Mesenchymal stem cell (in vitro differentiated cells and primary cell): ENCODE results near the gene MAP3K9.

ENCODE experiments used
- DNase-seq: peaks from one replicate; pipeline ENCODE4 v3.0.0-alpha.2; 2013
- H2AFZ ChIP-seq: one replicate; pipeline ENCODE4 v1.6.1; 2013; ENCODE audit warnings: low read depth, mild to moderate bottlenecking, control low read depth, inconsistent platforms, low read length, moderate library complexity
- H2AK5ac ChIP-seq: 2 replicates; pipeline ENCODE4 v1.6.1; 2013; ENCODE audit warnings: low read length, moderate library complexity, mild to moderate bottlenecking, inconsistent platforms; ENCODE audit not compliant: severe bottlenecking
- H2BK120ac ChIP-seq: one replicate; pipeline ENCODE4 v1.6.1; 2013; ENCODE audit warnings: low read depth, mild to moderate bottlenecking, inconsistent platforms, low read length, moderate library complexity
- H2BK12ac ChIP-seq, 2 experiments: one replicate each; pipeline ENCODE4 v1.6.1; 2013; ENCODE audit warnings: inconsistent platforms in 2 of 2, low read length in 2 of 2, mild to moderate bottlenecking in 2 of 2, moderate library complexity in 2 of 2, control low read depth in 1 of 2
- H2BK15ac ChIP-seq: one replicate; pipeline ENCODE4 v1.6.1; 2013; ENCODE audit warnings: mild to moderate bottlenecking, low read depth, inconsistent platforms; ENCODE audit not compliant: poor library complexity, severe bottlenecking
- H2BK5ac ChIP-seq: 2 replicates; pipeline ENCODE4 v1.6.1; 2013; ENCODE audit warnings: low read depth, mild to moderate bottlenecking, low read length, control low read depth, inconsistent platforms; ENCODE audit not compliant: poor library complexity, severe bottlenecking
- H3K14ac ChIP-seq, 2 experiments: one replicate each; pipeline ENCODE4 v1.6.1; 2013; ENCODE audit warnings: inconsistent platforms in 2 of 2, low read length in 2 of 2, control low read depth in 1 of 2, mild to moderate bottlenecking in 1 of 2, moderate library complexity in 1 of 2
- H3K18ac ChIP-seq, 2 experiments: one replicate each; pipeline ENCODE4 v1.6.1; 2013; ENCODE audit warnings: inconsistent platforms in 2 of 2, low read length in 2 of 2, control low read depth in 1 of 2, low read depth in 1 of 2, mild to moderate bottlenecking in 1 of 2
- H3K23ac ChIP-seq, 2 experiments: one replicate each; pipeline ENCODE4 v1.6.1; 2013; ENCODE audit warnings: inconsistent platforms in 2 of 2, low read length in 2 of 2, mild to moderate bottlenecking in 2 of 2, moderate library complexity in 2 of 2, control low read depth in 1 of 2
- H3K27ac ChIP-seq: 2 replicates; pipeline ENCODE4 v1.5.1; 2013; ENCODE audit warnings: mild to moderate bottlenecking, moderate library complexity, low read length, control low read depth, inconsistent platforms; ENCODE audit not compliant: poor library complexity, severe bottlenecking
- H3K27me3 ChIP-seq, 2 experiments: 2 replicates each; pipeline versions ENCODE4 v1.6.1 to v1.7.0; 2013; ENCODE audit warnings: low read length in 2 of 2, mild to moderate bottlenecking in 2 of 2, moderate library complexity in 2 of 2, control low read depth in 1 of 2, inconsistent platforms in 1 of 2; ENCODE audit not compliant: control insufficient read depth in 1 of 2, insufficient read depth in 1 of 2
- H3K36me3 ChIP-seq, 2 experiments: 2 replicates each; pipeline versions ENCODE4 v1.6.1 to v1.7.0; 2013; ENCODE audit warnings: low read length in 2 of 2, control low read depth in 1 of 2, inconsistent platforms in 1 of 2, low read depth in 1 of 2, mild to moderate bottlenecking in 1 of 2; ENCODE audit not compliant: insufficient read depth in 2 of 2, control insufficient read depth in 1 of 2
- H3K4ac ChIP-seq, 2 experiments: one replicate each; pipeline ENCODE4 v1.6.1; 2013; ENCODE audit warnings: inconsistent platforms in 2 of 2, low read length in 2 of 2, mild to moderate bottlenecking in 2 of 2, moderate library complexity in 2 of 2, control low read depth in 1 of 2, low read depth in 1 of 2
- H3K4me1 ChIP-seq: 2 replicates; pipeline ENCODE4 v1.6.1; 2013; ENCODE audit warnings: low read depth, low read length, control low read depth; ENCODE audit not compliant: control insufficient read depth, insufficient read depth
- H3K4me2 ChIP-seq: 2 replicates; pipeline ENCODE4 v1.6.1; 2013; ENCODE audit warnings: low read length, mild to moderate bottlenecking, inconsistent platforms; ENCODE audit not compliant: poor library complexity, severe bottlenecking
- H3K4me3 ChIP-seq, 2 experiments: 2 replicates each; pipeline versions ENCODE4 v1.5.1 to v1.7.0; 2013; ENCODE audit warnings: low read length in 2 of 2, mild to moderate bottlenecking in 2 of 2, control low read depth in 1 of 2, low read depth in 1 of 2; ENCODE audit not compliant: insufficient read depth in 1 of 2
- H3K79me1 ChIP-seq: replicated peaks from 2 replicates; pipeline ENCODE4 v1.6.1; 2013; ENCODE audit warnings: mild to moderate bottlenecking, control low read depth, low read length, inconsistent platforms; ENCODE audit not compliant: poor library complexity, severe bottlenecking
- H3K9ac ChIP-seq: 2 replicates; pipeline ENCODE4 v1.7.0; 2013; ENCODE audit warnings: mild to moderate bottlenecking, low read length, moderate library complexity
- H3K9me3 ChIP-seq: 2 replicates; pipeline ENCODE4 v1.7.0; 2013; ENCODE audit warnings: mild to moderate bottlenecking, low read length; ENCODE audit not compliant: control insufficient read depth
- H4K8ac ChIP-seq: one replicate; pipeline ENCODE4 v1.6.1; 2013; ENCODE audit warnings: inconsistent platforms, mild to moderate bottlenecking, low read length, moderate library complexity
- H4K91ac ChIP-seq: one replicate; pipeline ENCODE4 v1.6.1; 2013; ENCODE audit warnings: mild to moderate bottlenecking, low read length, inconsistent platforms
- WGBS: methylation state at CpG from one replicate; pipeline ENCODE4 v1.1.7; 2013; ENCODE audit warnings: mixed read lengths; 5-methylcytosine and 5-hydroxymethylcytosine counted together

The MAP3K9 gene

GRCh38 chr14:70711451-70711850 is 97.9 kb downstream of the MAP3K9 start:
- H2BK15ac ChIP-seq: no peak overlapping the region
- no peak overlapping the region for H2BK120ac ChIP-seq
- 91% methylated on average over 1 of the region's 1 CpG for WGBS
- no peak overlapping the region for H4K91ac ChIP-seq
- H2AK5ac ChIP-seq: no peak overlapping the region
- no peak overlapping the region for H2AFZ ChIP-seq
- no peak overlapping the region for H3K27ac ChIP-seq
- peaks cover 0 to 14% of the 10 kb centered on the region in 2 experiments for H3K27me3 ChIP-seq
- H3K4me1 ChIP-seq: peaks cover 8% of the 10 kb centered on the region
- no peaks in the 10 kb centered on the region for H3K79me1 ChIP-seq
- no peaks in the 10 kb centered on the region for H3K36me3 ChIP-seq
- H4K8ac ChIP-seq: no peak overlapping the region
- no peak overlapping the region for H2BK5ac ChIP-seq
- no peak overlapping the region for H3K23ac ChIP-seq
- no peak overlapping the region for H3K4ac ChIP-seq
- H3K9ac ChIP-seq: no peak overlapping the region
- no peak overlapping the region for H3K14ac ChIP-seq
- H3K4me2 ChIP-seq: no peak overlapping the region
- no peak overlapping the region for H3K18ac ChIP-seq
- no peaks in the 10 kb centered on the region for H3K9me3 ChIP-seq
- H3K4me3 ChIP-seq: no peak overlapping the region
- no peak for DNase-seq
- no peak overlapping the region for H2BK12ac ChIP-seq

- no peak overlapping the region for H3K9ac ChIP-seq
- H3K18ac ChIP-seq: no peak overlapping the region
- no peaks in the 10 kb centered on the region for H3K9me3 ChIP-seq
- no peak overlapping the region for H2BK5ac ChIP-seq
- no peak overlapping the region for H3K23ac ChIP-seq
- H2AFZ ChIP-seq: no peak overlapping the region
- no peak overlapping the region for H2BK12ac ChIP-seq
- no peak overlapping the region for H3K4me3 ChIP-seq
- peaks cover 0 to 10% of the 10 kb centered on the region in 2 experiments for H3K27me3 ChIP-seq
- no peak overlapping the region for H3K14ac ChIP-seq
- no peak overlapping the region for H3K27ac ChIP-seq
- no peaks in the 10 kb centered on the region for H3K79me1 ChIP-seq
- H3K4me2 ChIP-seq: no peak overlapping the region
- no peak overlapping the region for H4K8ac ChIP-seq
- DNase-seq: no peak
- peaks cover 11% of the 10 kb centered on the region for H3K4me1 ChIP-seq
- H4K91ac ChIP-seq: no peak overlapping the region
- H2AK5ac ChIP-seq: no peak overlapping the region
- H2BK15ac ChIP-seq: no peak overlapping the region
- WGBS: 47% methylated on average over 7 of the region's 8 CpGs
- H3K4ac ChIP-seq: no peak overlapping the region
- no peak overlapping the region for H2BK120ac ChIP-seq
- no peaks in the 10 kb centered on the region for H3K36me3 ChIP-seq
Measured at GRCh38 chr14:70709726-70710382, 99.5 kb downstream of the MAP3K9 start.

DNA sequence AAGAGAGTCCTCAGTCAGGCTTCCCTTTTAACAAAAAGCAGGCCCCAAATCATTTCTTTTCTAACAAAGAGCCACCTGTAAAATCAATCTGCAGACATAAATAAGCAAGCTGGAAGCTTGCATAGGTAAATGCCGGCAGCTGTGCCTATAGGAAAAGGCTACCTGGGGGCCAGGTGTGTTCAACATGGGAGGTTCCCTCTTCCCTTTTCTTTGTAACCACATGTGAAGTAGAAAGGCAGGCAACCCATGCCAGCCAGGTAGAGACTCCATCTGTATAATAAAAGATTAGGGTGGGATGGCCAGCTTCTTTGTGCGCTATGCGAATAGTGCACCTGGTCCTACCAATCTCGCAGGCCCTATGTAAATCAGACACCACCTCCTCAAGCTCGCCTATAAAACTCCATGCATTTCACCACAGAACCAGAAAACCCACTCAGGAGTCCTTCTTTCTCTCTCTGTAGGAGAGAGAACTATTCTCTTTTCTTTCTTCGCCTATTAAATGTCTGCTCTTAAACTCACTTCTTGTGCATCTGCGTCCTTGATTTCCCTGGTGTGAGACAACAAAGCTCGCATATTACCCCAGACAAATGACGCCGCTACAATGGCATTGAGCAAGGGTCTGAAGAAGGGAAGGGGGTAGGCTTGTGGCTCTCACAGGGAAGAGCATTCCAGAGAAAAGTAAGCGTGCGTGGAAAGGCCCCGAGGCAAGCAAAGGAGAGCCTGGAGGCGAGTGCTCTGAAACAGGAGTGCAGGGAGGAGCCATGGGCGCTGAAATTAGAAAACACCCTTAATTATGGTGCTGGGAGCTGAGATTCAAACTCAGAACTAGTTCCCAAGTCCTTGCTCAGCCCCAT is 100.4 kb downstream of the MAP3K9 start:
- 73% methylated on average over 15 of the region's 15 CpGs for WGBS
- no peak overlapping the region for H2BK120ac ChIP-seq

More for the DNA sequence above, 100.4 kb downstream of the MAP3K9 start:
- H4K8ac ChIP-seq: no peak overlapping the region
- no peak overlapping the region for H3K23ac ChIP-seq
- no peak overlapping the region for H4K91ac ChIP-seq
- no peaks in the 10 kb centered on the region for H3K9me3 ChIP-seq
- H2BK5ac ChIP-seq: no peak overlapping the region
- H3K79me1 ChIP-seq: no peaks in the 10 kb centered on the region
- H2AFZ ChIP-seq: no peak overlapping the region
- H3K4me2 ChIP-seq: no peak overlapping the region
- H3K27me3 ChIP-seq: peaks cover 0 to 10% of the 10 kb centered on the region in 2 experiments
- no peak overlapping the region for H2AK5ac ChIP-seq
- no peak overlapping the region for H3K27ac ChIP-seq
- H3K14ac ChIP-seq: no peak overlapping the region
- no peak overlapping the region for H3K9ac ChIP-seq
- no peak overlapping the region for H3K4ac ChIP-seq
- H3K36me3 ChIP-seq: no peaks in the 10 kb centered on the region
- H3K4me3 ChIP-seq: no peak overlapping the region
- no peak for DNase-seq
- no peak overlapping the region for H3K18ac ChIP-seq
- H2BK15ac ChIP-seq: no peak overlapping the region
- peaks cover 11% of the 10 kb centered on the region for H3K4me1 ChIP-seq
- no peak overlapping the region for H2BK12ac ChIP-seq
